ENCODE results near the gene ASB16. TPM values are rescaled to one million over a fixed set of nuclear protein-coding genes. Genes with fewer than 3 reads are reported as not detected.
A peak's percentile ranks its signal among the peaks of the same experiment; 100 is the strongest.

The ASB16 gene
- total RNA-seq, 2 donors from 2014 or later, result 2.3 to 3.9 TPM

- Histone ChIP-seq H3K36me3 (peaks cover 7% of the 10 kb centered on the region), H3K27ac (no peak overlapping the region), H3K4me3 (no peak overlapping the region), H3K9me3 (no peaks in the 10 kb centered on the region), H3K4me1 (ENCODE audit: control insufficient read depth in 1 of 2, low read depth in 2 of 2) (no peaks in the 10 kb centered on the region), H3K27me3 (replicated peaks; ENCODE audit: insufficient read depth) (no peaks in the 10 kb centered on the region)
- TF ChIP-seq, protein P1, sequence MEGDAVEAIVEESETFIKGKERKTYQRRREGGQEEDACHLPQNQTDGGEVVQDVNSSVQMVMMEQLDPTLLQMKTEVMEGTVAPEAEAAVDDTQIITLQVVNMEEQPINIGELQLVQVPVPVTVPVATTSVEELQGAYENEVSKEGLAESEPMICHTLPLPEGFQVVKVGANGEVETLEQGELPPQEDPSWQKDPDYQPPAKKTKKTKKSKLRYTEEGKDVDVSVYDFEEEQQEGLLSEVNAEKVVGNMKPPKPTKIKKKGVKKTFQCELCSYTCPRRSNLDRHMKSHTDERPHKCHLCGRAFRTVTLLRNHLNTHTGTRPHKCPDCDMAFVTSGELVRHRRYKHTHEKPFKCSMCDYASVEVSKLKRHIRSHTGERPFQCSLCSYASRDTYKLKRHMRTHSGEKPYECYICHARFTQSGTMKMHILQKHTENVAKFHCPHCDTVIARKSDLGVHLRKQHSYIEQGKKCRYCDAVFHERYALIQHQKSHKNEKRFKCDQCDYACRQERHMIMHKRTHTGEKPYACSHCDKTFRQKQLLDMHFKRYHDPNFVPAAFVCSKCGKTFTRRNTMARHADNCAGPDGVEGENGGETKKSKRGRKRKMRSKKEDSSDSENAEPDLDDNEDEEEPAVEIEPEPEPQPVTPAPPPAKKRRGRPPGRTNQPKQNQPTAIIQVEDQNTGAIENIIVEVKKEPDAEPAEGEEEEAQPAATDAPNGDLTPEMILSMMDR (IDR thresholded peaks at IDR 0.05), result no peak
- ATAC-seq (ENCODE audit: insufficient number of reproducible peaks, low FRiP score, low read depth), result no peak
- no peak for DNase-seq (ENCODE audit: low spot score)
Measured at GRCh38 chr17:44177640-44178039, 7.1 kb downstream of the ASB16 start.

GRCh38 chr17:44178133-44178532, 7.6 kb downstream of the ASB16 start:
- Histone ChIP-seq H3K4me1 (ENCODE audit: control insufficient read depth in 1 of 2, low read depth in 2 of 2) (no peaks in the 10 kb centered on the region), H3K36me3 (peaks cover 7% of the 10 kb centered on the region), H3K27ac (no peak overlapping the region), H3K27me3 (replicated peaks; ENCODE audit: insufficient read depth) (no peaks in the 10 kb centered on the region), H3K4me3 (no peak overlapping the region), H3K9me3 (no peaks in the 10 kb centered on the region)
- no peak for DNase-seq (ENCODE audit: low spot score)
- ATAC-seq (ENCODE audit: insufficient number of reproducible peaks, low FRiP score, low read depth), result no peak
- TF ChIP-seq, protein P1 (IDR thresholded peaks at IDR 0.05), result no peak

- no peak overlapping the region for H3K4me3 ChIP-seq
- ATAC-seq (ENCODE audit: insufficient number of reproducible peaks, low FRiP score, low read depth) (no peak), DNase-seq (ENCODE audit: low spot score) (no peak)
- no peaks in the 10 kb centered on the region for H3K27me3 ChIP-seq (replicated peaks; ENCODE audit: insufficient read depth)
- TF ChIP-seq, protein P1 (IDR thresholded peaks at IDR 0.05), result no peak
- peaks cover 7% of the 10 kb centered on the region for H3K36me3 ChIP-seq
- H3K9me3 ChIP-seq, result no peaks in the 10 kb centered on the region
- H3K27ac ChIP-seq, result no peak overlapping the region
- H3K4me1 ChIP-seq (ENCODE audit: control insufficient read depth in 1 of 2, low read depth in 2 of 2), result peaks cover 15 to 25% of the 10 kb centered on the region in 2 donors
Measured at GRCh38 chr17:44183024-44183423, 12.5 kb downstream of the ASB16 start.

GRCh38 chr17:44184212-44184810, 13.8 kb downstream of the ASB16 start:
- no peaks in the 10 kb centered on the region for H3K27me3 ChIP-seq (replicated peaks; ENCODE audit: insufficient read depth)
- H3K4me1 ChIP-seq (ENCODE audit: control insufficient read depth in 1 of 2, low read depth in 2 of 2), result peaks cover 20 to 35% of the 10 kb centered on the region in 2 donors
- H3K9me3 ChIP-seq, result no peaks in the 10 kb centered on the region
- no peak overlapping the region for H3K27ac ChIP-seq
- TF ChIP-seq, protein P1 (IDR thresholded peaks at IDR 0.05), result no peak
- ATAC-seq (ENCODE audit: insufficient number of reproducible peaks, low FRiP score, low read depth), result no peak
- DNase-seq (ENCODE audit: low spot score), result no peak
- H3K4me3 ChIP-seq, result no peak overlapping the region
- peaks cover 1% of the 10 kb centered on the region for H3K36me3 ChIP-seq

GRCh38 chr17:44186307-44187130, 16.0 kb downstream of the ASB16 start, which contains the start of gene TMUB2:
TMUB2 (plus strand) TSS chr17:44186972; CDS start chr17:44187709, 737 bp downstream.
- peaks cover 14% of the 10 kb centered on the region for H3K36me3 ChIP-seq
- H3K4me1 ChIP-seq (ENCODE audit: control insufficient read depth in 1 of 2, low read depth in 2 of 2), result peaks cover 20 to 35% of the 10 kb centered on the region in 2 donors
- peak within 1 kb of the TSS; percentile 97 to 98 for H3K27ac ChIP-seq
- TF ChIP-seq, protein P1 (IDR thresholded peaks at IDR 0.05), result no peak
- H3K27me3 ChIP-seq (replicated peaks; ENCODE audit: insufficient read depth), result no peaks in the 10 kb centered on the region
- H3K4me3 ChIP-seq, result peak within 1 kb of the TSS; percentile 99
- no peaks in the 10 kb centered on the region for H3K9me3 ChIP-seq
- peak; percentile 95 for ATAC-seq (ENCODE audit: insufficient number of reproducible peaks, low FRiP score, low read depth)
- DNase-seq (ENCODE audit: low spot score), result peak; percentile 96
